ENCODE results near the gene PAMR1.

DNA sequence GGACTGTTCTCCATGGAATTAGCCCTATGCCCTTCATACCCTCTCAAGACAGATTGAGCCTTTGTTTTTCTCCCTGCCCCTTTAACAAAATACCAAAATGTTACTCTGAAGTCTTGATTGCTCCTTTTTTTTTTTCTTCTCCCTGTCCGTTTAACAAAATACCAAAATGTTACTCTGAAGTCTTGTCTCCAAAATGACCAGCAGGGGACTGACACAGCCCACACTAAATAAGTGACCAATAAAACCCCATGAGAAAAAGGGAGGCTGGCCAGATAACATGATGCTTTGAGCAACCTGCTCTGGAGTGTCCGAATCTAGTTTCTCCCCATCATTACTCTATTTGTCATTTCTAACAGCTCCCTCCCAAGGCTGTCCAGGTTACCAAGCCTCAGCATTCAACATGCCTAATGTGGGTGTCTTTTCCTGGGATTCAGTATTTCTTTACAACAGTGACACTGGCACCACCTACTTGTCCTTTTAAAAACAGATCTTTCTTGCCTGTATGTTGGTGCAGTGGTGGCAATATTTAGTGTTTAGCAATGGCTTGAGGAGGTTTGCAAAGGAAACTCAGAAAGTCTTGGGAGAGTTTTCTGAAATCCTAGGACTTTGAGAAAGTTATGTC lies 63.4 kb downstream of the PAMR1 start:
- TF ChIP-seq, protein P1, sequence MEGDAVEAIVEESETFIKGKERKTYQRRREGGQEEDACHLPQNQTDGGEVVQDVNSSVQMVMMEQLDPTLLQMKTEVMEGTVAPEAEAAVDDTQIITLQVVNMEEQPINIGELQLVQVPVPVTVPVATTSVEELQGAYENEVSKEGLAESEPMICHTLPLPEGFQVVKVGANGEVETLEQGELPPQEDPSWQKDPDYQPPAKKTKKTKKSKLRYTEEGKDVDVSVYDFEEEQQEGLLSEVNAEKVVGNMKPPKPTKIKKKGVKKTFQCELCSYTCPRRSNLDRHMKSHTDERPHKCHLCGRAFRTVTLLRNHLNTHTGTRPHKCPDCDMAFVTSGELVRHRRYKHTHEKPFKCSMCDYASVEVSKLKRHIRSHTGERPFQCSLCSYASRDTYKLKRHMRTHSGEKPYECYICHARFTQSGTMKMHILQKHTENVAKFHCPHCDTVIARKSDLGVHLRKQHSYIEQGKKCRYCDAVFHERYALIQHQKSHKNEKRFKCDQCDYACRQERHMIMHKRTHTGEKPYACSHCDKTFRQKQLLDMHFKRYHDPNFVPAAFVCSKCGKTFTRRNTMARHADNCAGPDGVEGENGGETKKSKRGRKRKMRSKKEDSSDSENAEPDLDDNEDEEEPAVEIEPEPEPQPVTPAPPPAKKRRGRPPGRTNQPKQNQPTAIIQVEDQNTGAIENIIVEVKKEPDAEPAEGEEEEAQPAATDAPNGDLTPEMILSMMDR (IDR thresholded peaks at IDR 0.05 in 4 of 5, conservative IDR thresholded peaks at IDR 0.05 in 1 of 5): no peak
- TF ChIP-seq POLR2A (IDR thresholded peaks at IDR 0.05): no peak
